Pons (tissue), 1 donor: Measurements from ENCODE around the gene CXCR4.

ENCODE experiments used
- DNase-seq: peaks from one replicate; pipeline ENCODE4 v3.0.0-alpha.2; 2016; ENCODE audit warnings: low spot score

The CXCR4 gene

GRCh38 chr2:136117909-136118818 lies at the start of gene CXCR4:
Gene CXCR4 (minus strand): TSS chr2:136118149. CDS start chr2:136118060, 89 bp downstream.
- DNase-seq: peak; percentile 62

GRCh38 chr2:136164280-136164776 lies 46.4 kb upstream of the CXCR4 start:
- no peak for DNase-seq

GRCh38 chr2:136162438-136162837 lies 44.5 kb upstream of the CXCR4 start:
- DNase-seq: no peak

GRCh38 chr2:136156411-136156810 lies 38.5 kb upstream of the CXCR4 start:
- no peak for DNase-seq

GRCh38 chr2:136154384-136154783 lies 36.4 kb upstream of the CXCR4 start:
- no peak for DNase-seq

GRCh38 chr2:136151021-136151971 lies 33.3 kb upstream of the CXCR4 start:
- no peak for DNase-seq

GRCh38 chr2:136149011-136149410 lies 31.1 kb upstream of the CXCR4 start:
- peak; percentile 45 for DNase-seq

- DNase-seq: no peak
Measured at GRCh38 chr2:136146564-136146963, 28.6 kb upstream of the CXCR4 start.

- DNase-seq: no peak
Measured at GRCh38 chr2:136143603-136144451, 25.9 kb upstream of the CXCR4 start.

GRCh38 chr2:136141510-136142149 lies 23.7 kb upstream of the CXCR4 start:
- DNase-seq: no peak

GRCh38 chr2:136139631-136140030 lies 21.7 kb upstream of the CXCR4 start:
- DNase-seq: no peak

- DNase-seq: no peak
Measured at GRCh38 chr2:136137982-136138381, 20.0 kb upstream of the CXCR4 start.

- no peak for DNase-seq
Measured at GRCh38 chr2:136136931-136137330, 19.0 kb upstream of the CXCR4 start.

- DNase-seq: no peak
Measured at GRCh38 chr2:136135921-136136906, 18.3 kb upstream of the CXCR4 start.

- DNase-seq: no peak
Measured at GRCh38 chr2:136135462-136135861, 17.5 kb upstream of the CXCR4 start.

GRCh38 chr2:136134126-136134525 lies 16.2 kb upstream of the CXCR4 start:
- no peak for DNase-seq

- no peak for DNase-seq
Measured at GRCh38 chr2:136133586-136133985, 15.6 kb upstream of the CXCR4 start.

- DNase-seq: no peak
Measured at GRCh38 chr2:136133176-136133575, 15.2 kb upstream of the CXCR4 start.

- no peak for DNase-seq
Measured at GRCh38 chr2:136132825-136133155, 14.8 kb upstream of the CXCR4 start.
